NCI-H2081 treated with DMSO at 0.1 percent for 48 hours (cell line): ENCODE measurements around the gene CNBP.
"Not testable (repeated sequence)": the region's sequence is repeated elsewhere in the genome, so short reads cannot be mapped to it uniquely, and the experiment has no call there.

Source experiments
- DNase-seq: peaks from one replicate; lab custom pipeline; 2025; lab: John Stamatoyannopoulos, UW

Gene CNBP

DNA sequence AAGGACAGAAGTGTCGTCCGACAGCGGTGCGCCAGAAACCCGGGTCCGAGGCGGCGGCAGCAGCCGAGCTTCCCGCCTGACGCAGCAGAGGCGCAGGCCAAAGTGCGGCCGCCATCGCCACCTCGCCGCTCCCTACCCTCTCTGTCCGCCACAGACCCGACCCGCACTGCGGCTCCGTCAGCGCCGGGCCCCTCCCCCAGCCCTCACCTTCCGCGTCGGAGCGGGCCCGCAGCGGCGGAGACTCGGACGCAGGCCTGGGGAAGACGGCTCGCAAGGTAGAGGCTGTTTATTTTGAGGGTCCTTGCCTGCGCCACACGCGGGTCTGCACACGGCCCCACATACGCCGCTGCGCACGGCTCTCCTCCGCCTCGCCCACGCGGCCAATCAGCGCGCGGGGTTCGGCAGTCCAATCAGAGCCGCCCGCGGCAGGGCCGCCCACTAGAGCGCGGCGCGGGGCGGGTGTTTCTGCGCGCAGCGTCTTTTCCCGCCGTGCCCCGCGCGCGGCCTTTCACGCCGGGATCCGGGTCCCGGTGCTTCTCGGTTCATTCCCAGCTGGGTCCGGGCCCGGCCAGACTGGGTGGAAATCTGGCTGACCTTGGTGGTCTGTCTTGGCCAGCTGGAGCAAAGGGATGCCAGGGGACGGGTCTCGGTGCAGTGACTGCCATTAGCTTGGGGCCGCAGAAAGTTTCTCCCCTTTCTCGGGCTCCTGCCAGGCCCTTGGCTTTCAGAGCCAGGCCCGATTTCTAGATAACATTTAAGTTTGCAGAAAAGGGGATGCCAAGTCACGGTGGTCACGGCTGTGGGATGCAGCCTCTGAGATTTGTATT lies at the start of gene CNBP:
Gene CNBP, minus strand, starts transcription at position 328 of the 827 bp plus-strand sequence. CDS start 12,139 bp downstream, outside the sequence.
- DNase-seq = peak; percentile 88

DNA sequence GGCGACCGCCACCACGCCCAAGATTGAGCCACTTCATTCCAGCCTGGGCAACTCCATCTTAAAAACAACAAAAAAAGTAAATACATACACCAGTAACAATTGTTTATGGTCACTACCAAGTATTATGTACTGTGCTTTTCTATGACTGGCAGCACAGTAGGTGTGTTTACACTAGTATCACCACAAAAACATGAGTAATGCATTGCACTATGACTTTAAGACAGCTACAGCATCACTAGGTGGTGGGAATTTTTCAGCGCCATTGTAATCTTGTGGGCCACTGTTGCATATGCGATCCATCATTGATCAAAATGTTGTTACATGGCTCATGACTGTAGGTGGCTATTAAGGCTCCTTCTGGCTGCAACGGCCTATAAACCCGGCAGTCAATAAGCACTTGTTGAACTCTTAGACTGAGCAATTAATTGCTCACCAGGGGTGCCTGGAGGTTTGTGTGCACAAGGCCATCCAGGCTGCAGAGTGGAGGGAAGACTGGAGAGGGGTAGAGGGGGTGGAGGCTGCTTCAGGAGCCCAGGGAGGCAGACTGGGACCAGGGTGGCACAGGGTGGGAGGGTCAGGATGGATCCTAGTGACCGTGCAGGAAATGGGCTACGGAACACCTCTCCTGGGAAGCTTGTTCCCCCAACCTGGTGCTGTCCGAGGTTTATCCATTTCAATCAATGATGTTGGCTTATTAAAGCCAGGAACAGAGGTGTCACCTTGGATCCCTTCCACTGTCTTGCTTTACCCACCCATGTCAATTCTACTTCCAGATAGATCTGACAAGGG lies 47.8 kb upstream of the CNBP start:
- DNase-seq = no peak

DNA sequence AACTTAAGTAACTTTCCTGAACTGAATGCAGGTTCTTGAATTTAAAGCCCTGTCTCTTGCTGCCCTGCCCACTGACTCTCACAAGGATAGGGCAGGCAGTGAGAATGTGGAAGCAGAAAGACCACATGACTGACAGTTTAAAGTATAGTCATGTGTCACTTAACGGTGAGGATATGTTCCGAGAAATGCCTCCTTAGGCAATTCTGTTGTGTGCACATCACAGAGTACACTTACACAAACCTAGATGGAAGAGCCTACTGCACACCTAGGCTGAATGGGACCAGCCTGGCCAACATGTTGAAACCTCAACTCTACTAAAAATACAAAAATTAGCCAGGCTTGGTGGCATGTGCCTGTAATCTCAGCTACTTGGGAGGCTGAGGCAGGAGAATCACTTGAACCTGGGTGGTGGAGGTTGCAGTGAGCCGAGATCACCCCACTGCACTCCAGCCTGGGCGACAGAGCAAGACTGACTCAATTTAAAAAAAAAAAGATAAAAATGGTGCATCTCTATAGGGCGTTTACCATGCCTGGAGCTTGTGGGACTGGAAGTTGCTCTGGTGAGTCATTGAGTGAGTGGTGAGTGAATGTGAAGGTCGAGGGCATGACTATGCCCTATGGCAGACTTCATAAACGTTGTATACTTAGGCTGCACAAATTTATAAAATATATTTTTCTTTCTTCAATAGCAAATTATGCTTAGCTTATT lies 46.8 kb upstream of the CNBP start:
- DNase-seq = no peak

DNA sequence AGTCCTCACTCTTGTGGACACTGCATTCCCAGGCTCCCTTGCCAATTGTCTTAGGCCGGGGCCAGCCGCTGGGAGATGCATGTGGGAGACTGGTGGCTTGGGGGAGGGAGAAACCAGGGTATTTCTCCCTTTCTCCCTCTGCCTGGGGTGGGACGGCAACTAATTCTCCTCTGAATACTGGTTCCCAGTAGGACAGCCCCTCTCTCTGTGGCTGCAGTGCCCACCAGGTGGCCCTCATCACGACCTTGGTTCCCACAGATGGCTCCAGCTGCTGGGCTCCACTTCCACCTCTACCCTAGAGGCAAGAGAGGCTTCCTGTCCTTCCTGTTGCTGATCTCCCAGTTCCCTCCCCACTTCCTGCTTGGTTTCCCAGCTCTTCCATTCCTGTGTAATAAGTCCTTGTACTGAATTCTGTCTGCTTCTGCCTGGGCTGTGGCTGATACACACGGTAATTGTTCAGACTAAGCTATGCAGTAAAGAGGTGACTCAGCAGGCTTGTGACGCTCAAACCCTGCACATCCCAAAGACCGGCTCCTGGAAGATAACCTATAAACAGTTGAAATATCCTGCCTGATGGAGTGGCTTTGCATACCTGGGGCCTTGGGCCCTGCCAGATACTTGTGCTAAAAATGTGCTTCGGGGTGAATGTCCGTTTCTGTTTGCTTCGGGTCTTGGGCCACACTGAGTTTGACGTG lies 45.3 kb upstream of the CNBP start:
- DNase-seq = no peak

DNA sequence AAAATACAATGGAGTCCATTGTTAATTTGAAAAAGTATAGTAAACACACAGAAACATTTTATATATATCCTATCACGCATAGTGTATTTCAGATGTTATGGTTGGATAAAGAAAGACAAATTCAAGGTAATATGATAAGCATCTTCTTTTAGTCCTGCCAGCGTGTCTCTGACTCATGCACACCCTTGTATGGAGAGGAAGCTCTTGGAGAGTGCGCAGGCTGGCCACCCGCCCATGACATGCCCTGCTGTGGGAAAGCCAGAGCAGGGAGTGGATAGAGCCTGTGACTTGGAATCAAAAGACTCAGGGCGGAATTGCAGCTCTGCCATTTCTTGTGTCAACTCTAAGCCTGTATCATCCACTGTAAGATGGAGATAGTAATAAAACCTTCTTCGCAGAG lies 42.7 kb upstream of the CNBP start:
- DNase-seq = no peak

DNA sequence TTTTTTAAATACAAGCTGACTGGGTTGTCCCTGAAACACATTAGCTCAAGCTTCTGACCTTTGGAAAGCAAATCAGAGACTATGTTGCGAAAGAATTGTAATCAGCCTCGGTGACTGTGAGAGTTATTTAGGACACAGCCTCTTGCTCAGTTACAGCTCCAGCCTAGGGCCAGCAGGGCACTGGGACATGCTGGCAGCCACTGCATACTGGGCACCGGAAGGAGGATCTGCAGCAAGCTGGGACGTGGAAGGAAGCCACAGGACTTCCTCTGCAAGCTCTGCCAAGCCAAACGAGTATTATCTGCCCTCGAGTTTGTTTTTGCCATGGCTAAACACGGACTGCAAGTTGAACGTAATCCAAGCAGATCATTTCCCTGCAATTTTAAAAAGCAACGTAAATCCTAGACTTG lies 41.3 kb upstream of the CNBP start:
- no peak for DNase-seq

DNA sequence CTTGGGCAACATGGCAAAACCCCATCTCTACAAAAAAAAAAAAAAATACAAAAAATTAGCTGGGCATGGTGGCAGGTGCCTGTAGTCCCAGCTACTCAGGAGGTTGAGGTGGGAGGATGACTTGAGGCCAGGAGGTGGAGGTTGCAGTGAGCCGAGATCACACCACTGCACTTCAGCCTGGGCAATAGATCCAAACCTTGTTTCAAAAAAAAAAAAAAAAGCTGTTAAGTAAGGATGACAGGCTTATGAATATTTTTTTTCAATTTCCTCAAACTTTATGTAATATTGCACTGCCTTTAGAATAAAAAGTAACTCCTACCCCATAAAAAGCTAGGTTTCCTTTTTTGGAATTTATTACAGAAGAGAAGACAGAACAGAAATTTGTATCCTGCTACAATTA lies 40.7 kb upstream of the CNBP start:
- not testable (repeated sequence) for DNase-seq

DNA sequence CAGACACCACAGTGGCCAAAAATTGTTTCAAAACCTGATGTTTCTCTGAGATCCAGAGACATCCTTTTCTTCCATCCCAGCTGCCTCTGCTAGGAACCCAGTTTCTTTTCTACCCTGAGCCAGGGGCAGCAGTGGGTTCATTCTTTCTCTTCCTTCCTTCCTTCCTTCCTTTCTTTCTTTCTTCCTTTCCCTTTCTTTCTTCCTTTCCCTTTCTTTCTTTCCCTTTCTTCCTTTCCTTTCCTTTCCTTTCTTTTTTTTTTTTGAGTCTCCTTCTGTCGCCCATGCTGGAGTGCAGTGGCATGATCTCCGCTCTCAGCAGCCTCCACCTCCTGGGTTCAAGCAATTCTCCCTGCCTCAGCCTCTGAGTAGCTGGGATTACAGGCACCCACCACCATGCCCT lies 35.0 kb upstream of the CNBP start:
- DNase-seq = no peak

DNA sequence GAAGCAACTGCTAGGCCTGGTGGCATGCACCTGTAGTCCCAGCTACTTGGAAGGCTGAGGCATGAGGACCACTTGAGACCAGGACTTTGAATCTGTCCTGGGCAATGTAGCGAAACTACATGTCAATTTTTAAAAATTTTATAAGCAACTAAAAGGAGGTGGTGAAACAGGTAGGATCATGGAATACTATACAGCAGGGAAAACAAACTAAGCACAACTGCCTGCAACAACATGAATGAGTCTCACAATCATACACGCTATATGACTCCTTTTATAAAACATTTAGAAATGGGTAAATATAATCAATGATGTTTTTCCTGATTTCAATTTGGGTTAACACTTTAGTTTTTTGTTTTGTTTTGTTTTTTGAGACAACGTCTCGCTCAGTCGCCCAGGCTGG lies 29.5 kb upstream of the CNBP start:
- no peak for DNase-seq

DNA sequence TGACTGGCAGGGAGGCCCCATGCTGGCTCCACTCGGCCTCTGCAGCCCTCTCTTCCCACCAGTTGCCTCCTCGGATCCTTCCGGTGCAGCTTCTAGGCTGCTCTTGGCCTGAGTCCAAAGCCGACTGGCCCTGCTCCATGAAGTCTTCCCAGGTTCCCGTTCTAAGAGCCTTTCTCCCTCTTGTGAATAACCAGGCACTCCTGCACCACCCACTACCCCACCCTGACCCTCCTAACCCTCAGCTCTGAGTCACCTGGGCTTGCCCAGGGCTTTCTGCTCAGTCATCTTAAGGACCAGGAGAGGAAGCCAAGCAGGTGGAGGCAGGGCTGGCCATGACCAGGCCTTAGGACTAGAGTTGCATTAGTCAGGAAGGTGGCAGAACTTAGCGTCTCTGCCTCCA lies 28.1 kb upstream of the CNBP start:
- DNase-seq = no peak

DNA sequence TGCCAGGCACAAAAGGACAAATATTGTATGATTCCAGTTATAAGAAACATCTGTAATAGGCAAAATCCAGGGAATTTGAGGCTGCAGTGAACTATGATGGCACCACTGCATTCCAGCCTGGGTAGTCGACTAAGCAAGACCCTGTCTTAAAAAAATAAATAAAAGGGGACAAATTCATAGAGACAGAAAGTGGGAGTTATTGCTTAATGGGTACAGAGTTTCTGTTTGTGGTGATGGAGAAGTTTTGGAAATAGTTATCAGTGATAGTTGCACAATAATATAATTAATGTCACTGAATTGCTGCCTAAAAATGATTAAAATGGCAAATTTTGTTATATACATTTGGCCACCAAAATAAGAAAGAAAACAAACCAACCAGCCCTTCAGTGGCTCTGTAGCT lies 27.6 kb upstream of the CNBP start:
- no peak for DNase-seq

DNA sequence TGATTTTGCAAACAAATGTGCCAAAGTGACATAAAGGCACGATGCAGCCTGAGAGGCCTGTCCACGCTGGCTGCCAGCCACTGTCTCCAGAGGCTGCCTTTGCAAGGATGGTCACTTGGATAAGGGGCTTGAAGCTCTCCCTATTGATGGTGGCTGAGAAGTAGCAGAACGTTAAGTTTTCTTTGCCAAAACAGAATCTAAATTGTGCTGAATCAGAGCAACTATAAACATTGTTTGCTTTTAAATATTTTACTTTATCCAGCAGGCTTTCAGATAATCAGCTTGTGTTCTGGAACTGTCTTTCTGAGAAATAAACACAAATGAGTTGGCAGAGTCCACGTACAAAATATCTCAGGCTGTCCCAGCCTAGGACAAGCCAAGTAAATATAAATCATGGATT lies 23.8 kb upstream of the CNBP start:
- DNase-seq = no peak

DNA sequence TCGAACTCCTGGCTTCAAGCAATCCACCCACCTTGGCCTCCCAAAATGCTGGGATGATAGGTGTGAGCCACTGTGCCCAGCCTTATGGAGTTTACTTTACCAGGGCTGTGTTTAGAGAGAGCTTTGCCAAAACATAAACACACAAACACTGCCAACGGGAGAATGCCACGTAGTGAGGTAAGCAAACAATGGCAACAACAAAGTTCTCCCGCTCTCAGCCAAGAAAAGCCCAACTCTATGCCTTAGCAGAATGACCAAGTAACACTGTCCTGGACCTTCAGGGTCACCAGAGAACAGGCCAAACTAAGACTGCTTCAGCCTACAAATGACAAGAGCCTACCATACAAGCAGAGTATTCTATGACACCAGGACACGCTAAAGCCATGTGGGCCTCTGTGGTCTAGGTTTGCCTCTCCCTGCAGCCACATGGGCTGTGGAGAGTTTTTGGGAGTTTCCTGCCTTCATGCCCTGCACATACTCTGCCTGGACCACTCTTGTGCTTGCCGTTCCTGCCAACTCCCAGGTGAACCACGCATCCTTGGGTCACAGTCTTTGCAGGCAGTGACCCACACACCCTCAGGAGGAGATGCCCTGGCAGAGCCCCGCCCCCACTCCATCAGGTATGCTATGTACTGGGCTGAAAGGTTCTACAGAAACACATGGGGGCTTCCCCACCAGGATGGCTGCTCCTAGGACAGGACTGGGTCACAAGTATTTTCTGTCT lies 21.6 kb upstream of the CNBP start:
- no peak for DNase-seq

DNA sequence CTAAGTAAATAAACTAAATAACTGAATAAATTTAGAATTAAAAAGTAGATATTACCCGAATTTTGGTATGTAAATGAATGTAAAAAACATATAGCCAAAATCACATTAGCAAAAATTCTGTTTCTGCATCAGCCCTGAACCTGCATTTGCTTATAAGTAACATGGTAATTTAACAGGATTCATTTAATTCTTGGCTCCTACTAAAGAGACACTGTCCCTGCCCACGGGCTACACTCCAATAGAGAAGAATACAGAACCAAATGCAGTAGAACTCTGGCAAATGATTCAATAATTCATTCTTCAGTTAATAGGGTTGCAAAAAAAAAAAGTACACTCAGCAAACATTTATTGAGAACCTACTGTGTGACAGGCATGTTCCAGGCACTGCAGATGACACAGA lies 20.8 kb upstream of the CNBP start:
- no peak for DNase-seq

DNA sequence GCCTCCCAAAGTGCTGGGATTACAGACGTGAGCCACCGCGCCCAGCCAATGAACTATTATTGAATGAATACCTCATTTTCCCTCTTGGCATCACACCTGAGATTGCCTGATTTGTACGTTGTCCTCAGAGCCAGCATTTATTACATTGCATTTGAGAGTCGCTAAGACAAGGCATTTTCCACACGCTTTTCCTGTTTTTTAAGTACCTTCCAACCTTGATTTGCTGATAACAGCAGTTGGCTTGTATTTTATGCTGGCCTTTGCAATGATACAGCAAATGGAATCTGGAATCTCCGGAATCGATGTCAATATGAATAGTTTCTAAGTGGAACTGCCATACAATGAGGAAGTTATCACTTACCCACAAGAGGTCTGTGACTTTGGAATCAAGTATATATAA lies 15.7 kb upstream of the CNBP start:
- DNase-seq = no peak

DNA sequence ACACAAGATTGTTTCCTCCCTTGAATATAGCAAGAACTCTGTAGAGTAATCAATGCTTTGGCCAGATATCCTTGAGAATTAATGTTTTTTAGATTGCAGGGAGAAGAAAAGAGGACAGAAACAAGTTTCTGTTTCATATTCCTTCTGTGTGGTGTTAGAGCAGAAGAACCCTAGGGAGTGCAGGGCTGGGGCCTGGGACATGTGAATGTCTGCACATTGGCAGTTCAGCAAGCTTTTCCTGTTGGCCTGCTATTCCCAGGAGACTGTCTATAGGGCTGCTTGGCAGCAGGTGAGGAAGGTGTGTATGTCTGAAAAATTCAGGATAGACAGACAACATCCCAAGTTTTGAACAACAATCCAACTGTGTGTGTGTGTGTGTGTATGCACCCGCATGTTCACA lies 13.6 kb upstream of the CNBP start:
- DNase-seq = no peak

DNA sequence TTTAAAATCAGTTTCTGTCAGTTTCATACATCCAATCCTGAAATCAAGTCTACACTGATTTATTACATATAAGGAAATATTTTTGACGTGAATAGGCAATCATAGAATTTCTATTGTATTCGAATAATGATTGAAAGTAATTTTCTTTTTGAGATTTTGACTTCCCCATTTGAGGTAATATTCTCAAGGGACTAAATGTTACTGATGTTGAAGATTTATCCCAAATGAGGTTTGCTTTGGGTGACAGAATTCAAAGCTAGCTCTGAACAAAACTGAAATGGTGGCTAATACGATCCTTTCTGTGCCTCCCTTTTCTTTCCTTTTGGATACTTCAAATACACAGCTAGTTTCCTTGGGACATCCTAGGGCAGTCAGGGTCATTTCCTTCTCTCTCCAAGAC lies 12.9 kb upstream of the CNBP start:
- no peak for DNase-seq

DNA sequence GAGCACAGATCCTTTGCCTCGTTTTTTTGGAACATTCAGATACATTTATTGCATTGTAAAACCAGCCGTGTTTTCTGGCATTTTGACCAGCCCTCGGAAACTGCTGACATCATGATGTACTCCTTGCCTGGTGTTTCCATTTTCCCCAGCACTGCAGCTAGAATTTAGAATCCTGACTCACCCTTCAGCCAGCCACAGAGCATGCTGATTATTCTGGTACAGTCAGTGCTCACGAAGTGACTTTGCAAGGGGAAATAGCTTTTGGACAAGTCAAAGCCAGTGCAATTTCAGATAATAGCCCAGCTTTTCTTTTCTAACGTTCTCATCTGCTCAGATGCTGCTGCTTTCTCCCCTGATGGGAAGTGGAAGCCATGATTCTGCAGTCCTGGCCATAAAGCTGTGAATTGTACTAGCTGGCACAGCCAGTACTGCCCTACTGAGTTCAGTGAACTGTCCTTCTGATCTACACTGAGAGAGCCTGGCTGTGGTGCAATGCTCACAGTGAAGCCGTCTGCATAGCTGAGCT lies 12.1 kb upstream of the CNBP start:
- DNase-seq = no peak

DNA sequence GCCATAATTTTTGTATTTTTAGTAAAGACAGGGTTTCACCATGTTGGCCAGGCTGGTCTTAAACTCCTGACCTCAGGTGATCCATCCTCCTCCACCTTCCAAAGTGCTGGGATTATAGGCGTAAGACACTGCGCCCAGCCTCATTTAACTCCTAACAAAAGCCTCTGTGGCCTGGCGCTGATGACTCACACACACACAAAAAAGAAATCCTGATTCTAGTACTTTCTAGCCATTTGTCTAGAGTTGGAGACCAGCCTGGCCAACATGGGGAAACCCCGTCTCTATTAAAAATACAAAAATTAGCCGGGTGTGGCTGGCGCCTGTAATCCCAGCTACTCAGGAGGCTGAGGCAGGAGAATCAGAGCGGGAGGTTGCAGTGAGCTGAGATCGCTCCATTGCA lies 6.1 kb upstream of the CNBP start:
- not testable (repeated sequence) for DNase-seq

DNA sequence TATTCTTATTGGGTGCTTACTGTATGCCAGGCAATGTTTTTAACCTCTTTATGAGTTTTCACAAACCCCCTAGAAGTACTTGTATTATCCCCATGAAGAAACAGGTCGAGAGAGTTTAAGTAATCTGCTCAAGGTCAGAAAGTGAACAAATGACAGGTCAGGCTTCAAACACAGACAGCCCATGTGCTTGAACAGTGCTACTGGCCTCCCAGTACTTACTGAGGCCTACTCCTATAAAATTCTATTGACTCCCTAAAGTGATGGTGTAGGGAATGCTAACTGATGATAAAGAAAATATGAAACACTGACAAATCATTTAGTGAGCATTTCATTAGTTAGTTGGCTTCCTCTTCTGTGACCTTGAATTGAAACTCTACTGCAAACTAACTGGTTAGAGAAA lies 4.2 kb upstream of the CNBP start:
- no peak for DNase-seq

DNA sequence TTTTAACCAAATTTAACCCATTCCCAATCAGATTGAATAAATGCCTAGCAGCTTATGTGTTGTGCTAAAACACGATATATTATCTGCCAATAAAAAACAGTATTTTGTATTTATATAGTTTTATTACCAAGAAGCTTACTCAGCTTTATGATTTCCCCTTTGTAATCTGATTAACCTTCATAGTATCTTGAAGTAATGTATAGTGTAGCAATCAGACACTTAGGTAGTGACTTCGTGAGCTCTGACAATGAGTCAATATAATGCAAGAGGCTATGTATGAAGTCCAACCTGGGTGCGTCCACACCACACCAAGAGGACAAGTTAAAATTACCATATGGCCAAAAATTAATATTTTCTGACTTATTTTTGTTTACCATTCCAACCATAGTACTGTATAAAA lies 2.1 kb upstream of the CNBP start:
- no peak for DNase-seq
